LNCAP (cell line): ENCODE data around the gene EIF3J.

Experiments
- CTCF ChIP-seq: fragments of 450-650 bp; IDR thresholded peaks from 2 replicates; pipeline ENCODE4 v1.5.1; 2017; ENCODE audit warnings: mild to moderate bottlenecking

The EIF3J gene

DNA sequence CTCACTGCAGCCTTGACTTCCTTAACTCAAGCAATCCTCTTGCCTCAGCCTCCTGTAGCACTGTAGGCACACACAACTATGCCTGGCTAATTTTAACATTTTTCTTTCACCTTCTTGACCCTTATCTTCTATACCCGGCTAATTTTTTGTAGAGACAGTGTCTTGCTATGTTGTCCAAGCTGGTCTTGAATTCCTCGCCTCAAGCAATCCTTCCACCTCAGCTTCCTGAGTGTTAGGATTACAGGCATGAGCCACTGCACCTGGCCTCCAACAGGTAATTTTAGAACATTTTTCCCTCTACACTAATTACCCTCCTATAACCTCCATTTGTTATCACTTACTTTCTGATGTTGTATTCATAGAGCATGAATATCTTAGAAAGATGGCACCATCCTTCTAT, 66.2 kb downstream of the EIF3J start:
- TF ChIP-seq CTCF: no peak

DNA sequence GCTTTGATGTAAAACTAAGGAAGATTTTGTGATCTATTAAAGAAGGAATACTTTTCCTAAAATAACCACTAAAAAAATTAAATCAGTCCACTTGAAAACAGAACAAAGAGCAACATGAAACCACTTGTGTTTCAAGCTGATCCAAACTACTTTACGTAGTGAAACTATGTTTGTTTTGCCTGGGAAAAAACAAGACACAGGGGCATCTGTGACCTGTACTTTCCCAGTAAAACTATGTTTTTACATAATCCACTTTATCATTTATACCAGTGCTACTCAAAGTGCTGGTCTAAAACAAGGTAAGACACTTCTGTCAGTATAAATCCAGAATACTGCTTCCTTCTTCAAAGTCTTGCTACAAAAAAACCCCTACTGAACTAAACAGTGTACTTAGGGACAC, 69.8 kb downstream of the EIF3J start:
- no peak for TF ChIP-seq CTCF
